Peyer's patch (tissue), 4 donors: ENCODE data around the gene KARS1. TPM values are rescaled to one million over a fixed set of nuclear protein-coding genes. Genes with fewer than 3 reads are reported as not detected.

Source experiments
- DNase-seq, 3 donors: peaks; one replicate each; pipeline ENCODE4 v3.0.0-alpha.2; 2017 to 2019
- H3K27ac ChIP-seq, 4 donors: fragments of 200-600 bp; sonication (generic); one replicate each; pipeline ENCODE4 v1.5.1; 2016 to 2019
- H3K27me3 ChIP-seq, 2 donors: fragments of 200-600 bp; sonication (generic); one replicate each; pipeline ENCODE4 v1.5.1; 2019
- H3K36me3 ChIP-seq, 3 donors: fragments of 200-600 bp; sonication (generic); one replicate each; pipeline ENCODE4 v1.5.1; 2016 to 2019
- H3K4me1 ChIP-seq, 4 donors: fragments of 200-600 bp; sonication (generic); one replicate each; pipeline ENCODE4 v1.5.1; 2016 to 2019
- H3K4me3 ChIP-seq, 4 donors: fragments of 200-600 bp; sonication (generic); 1 replicate in 3 of 4; 2 replicates in 1 of 4; pipeline ENCODE4 v1.5.1; 2016 to 2019; ENCODE audit warnings: mild to moderate bottlenecking in 1 of 4
- H3K9me3 ChIP-seq, 4 donors: fragments of 200-600 bp; sonication (generic); one replicate each; pipeline ENCODE4 v1.5.1; 2016 to 2019; ENCODE audit warnings: mild to moderate bottlenecking in 1 of 4
- CTCF ChIP-seq, 6 experiments: fragments of 450-650 bp in 4 of 6; fragments of 200-600 bp in 2 of 6; sonication (generic) in 1 of 6; IDR thresholded peaks; one replicate each; pipeline ENCODE4 v1.5.1; 2017 to 2019; ENCODE audit warnings: antibody characterized with exemption in 6 of 6, mild to moderate bottlenecking in 3 of 6, moderate library complexity in 1 of 6
- POLR2A ChIP-seq, 2 donors: fragments of 450-650 bp; IDR thresholded peaks; one replicate each; pipeline ENCODE4 v1.5.1; 2017; ENCODE audit warnings: antibody characterized with exemption in 2 of 2, mild to moderate bottlenecking in 2 of 2, moderate library complexity in 2 of 2
- total RNA-seq, 4 donors: library from RNA; depleted of rRNA; stranded (reverse); fragments of >200 nt; gene quantifications; one replicate each; pipeline ENCODE4 v1.1.0, GENCODE V29; 2016

The KARS1 gene
- total RNA-seq, 4 donors from 2014 or later: 71.3 to 87.5 (median 82.7) TPM

GRCh38 chr16:75653922-75654321 lies 6.5 kb upstream of the KARS1 start:
- no peak overlapping the region for H3K4me3 ChIP-seq
- peaks cover 0 to 27% (median 8%) of the 10 kb centered on the region in 4 donors for H3K4me1 ChIP-seq
- peaks cover 0 to 46% (median 0%) of the 10 kb centered on the region in 3 donors for H3K36me3 ChIP-seq
- H3K27ac ChIP-seq: no peak overlapping the region
- no peaks in the 10 kb centered on the region for H3K9me3 ChIP-seq
- TF ChIP-seq POLR2A (IDR thresholded peaks at IDR 0.05): no peak
- TF ChIP-seq CTCF (IDR thresholded peaks at IDR 0.05): no peak
- no peak for DNase-seq
- no peaks in the 10 kb centered on the region for H3K27me3 ChIP-seq

GRCh38 chr16:75648265-75649076 lies 1.0 kb upstream of the KARS1 start:
- Histone ChIP-seq H3K27me3 (no peaks in the 10 kb centered on the region), H3K4me3 (peak overlapping the region; percentile 71 to 94 (median 92)), H3K36me3 (peaks cover 0 to 8% (median 0%) of the 10 kb centered on the region in 3 donors), H3K9me3 (no peaks in the 10 kb centered on the region), H3K4me1 (peaks cover 0 to 50% (median 19%) of the 10 kb centered on the region in 4 donors), H3K27ac (peak overlapping the region; percentile 91 to 97 (median 96))
- TF ChIP-seq CTCF (IDR thresholded peaks at IDR 0.05) (no peak), POLR2A (IDR thresholded peaks at IDR 0.05) (no peak)
- peak; percentile 89 to 95 (median 90) for DNase-seq

- no peak for TF ChIP-seq CTCF (IDR thresholded peaks at IDR 0.05)
- no peak for TF ChIP-seq POLR2A (IDR thresholded peaks at IDR 0.05)
- H3K4me1 ChIP-seq: peaks cover 0 to 46% (median 14%) of the 10 kb centered on the region in 4 donors
Observed at GRCh38 chr16:75647112-75647491, 363 bp downstream of the KARS1 start.

GRCh38 chr16:75644240-75645012 lies 3.0 kb downstream of the KARS1 start:
- TF ChIP-seq CTCF (IDR thresholded peaks at IDR 0.05) (peak in 3 of 6 experiments; percentile 42 to 49 (median 45)), POLR2A (IDR thresholded peaks at IDR 0.05) (no peak)
- H3K27ac ChIP-seq: no peak overlapping the region
- DNase-seq: no peak
- peaks cover 0 to 42% (median 0%) of the 10 kb centered on the region in 3 donors for H3K36me3 ChIP-seq
- H3K9me3 ChIP-seq: no peaks in the 10 kb centered on the region
- H3K4me1 ChIP-seq: peaks cover 0 to 23% (median 10%) of the 10 kb centered on the region in 4 donors
- H3K27me3 ChIP-seq: no peaks in the 10 kb centered on the region
- H3K4me3 ChIP-seq: no peak overlapping the region

More at GRCh38 chr16:75647112-75647491, 363 bp downstream of the KARS1 start:
- Histone ChIP-seq H3K27ac (peak overlapping the region; percentile 91 to 97 (median 96)), H3K9me3 (no peaks in the 10 kb centered on the region), H3K4me3 (peak overlapping the region; percentile 71 to 94 (median 92)), H3K27me3 (no peaks in the 10 kb centered on the region), H3K36me3 (peaks cover 0 to 19% (median 0%) of the 10 kb centered on the region in 3 donors)
- DNase-seq: no peak

GRCh38 chr16:75640598-75640997 lies 6.9 kb downstream of the KARS1 start:
- no peak for DNase-seq
- TF ChIP-seq POLR2A (IDR thresholded peaks at IDR 0.05) (no peak), CTCF (IDR thresholded peaks at IDR 0.05) (no peak)
- H3K36me3 ChIP-seq: peaks cover 0 to 80% (median 0%) of the 10 kb centered on the region in 3 donors

More at GRCh38 chr16:75640598-75640997, 6.9 kb downstream of the KARS1 start:
- Histone ChIP-seq H3K27ac (no peak overlapping the region), H3K4me3 (no peak overlapping the region), H3K27me3 (no peaks in the 10 kb centered on the region), H3K4me1 (peaks cover 0 to 14% (median 3%) of the 10 kb centered on the region in 4 donors), H3K9me3 (no peaks in the 10 kb centered on the region)
